ENCODE measurements around the gene IFIT3.

DNA sequence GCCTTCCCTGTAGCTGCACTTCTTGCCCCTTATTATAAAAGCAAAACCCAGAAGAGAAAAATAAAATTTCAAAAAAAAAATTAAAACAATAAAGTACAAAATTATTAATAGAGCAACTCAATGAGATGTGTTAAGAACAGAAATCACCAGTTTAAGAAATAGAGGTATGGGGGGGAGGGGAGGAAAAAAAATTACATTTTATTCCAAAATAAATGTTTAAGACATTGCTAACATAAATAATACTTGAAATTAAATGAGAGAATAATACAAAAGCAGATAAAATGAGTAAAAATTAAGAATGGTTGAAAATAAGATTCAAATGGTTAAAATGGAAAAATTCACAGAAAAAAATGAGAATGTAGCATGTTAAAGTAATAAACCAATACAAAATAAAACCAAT lies 22.9 kb upstream of the IFIT3 start:
- TF ChIP-seq SIN3A (IDR thresholded peaks at IDR 0.05; ENCODE audit: borderline replicate concordance, low read depth, low read length) (no peak), YY1 (IDR thresholded peaks at IDR 0.05; ENCODE audit: low read depth) (no peak), FOSL2 (IDR thresholded peaks at IDR 0.05; ENCODE audit: borderline replicate concordance, low read depth) (no peak), POLR2AphosphoS5 (IDR thresholded peaks at IDR 0.05; ENCODE audit: low read depth, low read length) (no peak), EP300 (IDR thresholded peaks at IDR 0.05; ENCODE audit: borderline replicate concordance in 1 of 2, low read depth in 1 of 2, low read length in 1 of 2) (no peak)
- TF ChIP-seq, protein P1, sequence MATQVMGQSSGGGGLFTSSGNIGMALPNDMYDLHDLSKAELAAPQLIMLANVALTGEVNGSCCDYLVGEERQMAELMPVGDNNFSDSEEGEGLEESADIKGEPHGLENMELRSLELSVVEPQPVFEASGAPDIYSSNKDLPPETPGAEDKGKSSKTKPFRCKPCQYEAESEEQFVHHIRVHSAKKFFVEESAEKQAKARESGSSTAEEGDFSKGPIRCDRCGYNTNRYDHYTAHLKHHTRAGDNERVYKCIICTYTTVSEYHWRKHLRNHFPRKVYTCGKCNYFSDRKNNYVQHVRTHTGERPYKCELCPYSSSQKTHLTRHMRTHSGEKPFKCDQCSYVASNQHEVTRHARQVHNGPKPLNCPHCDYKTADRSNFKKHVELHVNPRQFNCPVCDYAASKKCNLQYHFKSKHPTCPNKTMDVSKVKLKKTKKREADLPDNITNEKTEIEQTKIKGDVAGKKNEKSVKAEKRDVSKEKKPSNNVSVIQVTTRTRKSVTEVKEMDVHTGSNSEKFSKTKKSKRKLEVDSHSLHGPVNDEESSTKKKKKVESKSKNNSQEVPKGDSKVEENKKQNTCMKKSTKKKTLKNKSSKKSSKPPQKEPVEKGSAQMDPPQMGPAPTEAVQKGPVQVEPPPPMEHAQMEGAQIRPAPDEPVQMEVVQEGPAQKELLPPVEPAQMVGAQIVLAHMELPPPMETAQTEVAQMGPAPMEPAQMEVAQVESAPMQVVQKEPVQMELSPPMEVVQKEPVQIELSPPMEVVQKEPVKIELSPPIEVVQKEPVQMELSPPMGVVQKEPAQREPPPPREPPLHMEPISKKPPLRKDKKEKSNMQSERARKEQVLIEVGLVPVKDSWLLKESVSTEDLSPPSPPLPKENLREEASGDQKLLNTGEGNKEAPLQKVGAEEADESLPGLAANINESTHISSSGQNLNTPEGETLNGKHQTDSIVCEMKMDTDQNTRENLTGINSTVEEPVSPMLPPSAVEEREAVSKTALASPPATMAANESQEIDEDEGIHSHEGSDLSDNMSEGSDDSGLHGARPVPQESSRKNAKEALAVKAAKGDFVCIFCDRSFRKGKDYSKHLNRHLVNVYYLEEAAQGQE (IDR thresholded peaks at IDR 0.05; ENCODE audit: low read depth, low read length) = no peak
- TF ChIP-seq, protein P2, sequence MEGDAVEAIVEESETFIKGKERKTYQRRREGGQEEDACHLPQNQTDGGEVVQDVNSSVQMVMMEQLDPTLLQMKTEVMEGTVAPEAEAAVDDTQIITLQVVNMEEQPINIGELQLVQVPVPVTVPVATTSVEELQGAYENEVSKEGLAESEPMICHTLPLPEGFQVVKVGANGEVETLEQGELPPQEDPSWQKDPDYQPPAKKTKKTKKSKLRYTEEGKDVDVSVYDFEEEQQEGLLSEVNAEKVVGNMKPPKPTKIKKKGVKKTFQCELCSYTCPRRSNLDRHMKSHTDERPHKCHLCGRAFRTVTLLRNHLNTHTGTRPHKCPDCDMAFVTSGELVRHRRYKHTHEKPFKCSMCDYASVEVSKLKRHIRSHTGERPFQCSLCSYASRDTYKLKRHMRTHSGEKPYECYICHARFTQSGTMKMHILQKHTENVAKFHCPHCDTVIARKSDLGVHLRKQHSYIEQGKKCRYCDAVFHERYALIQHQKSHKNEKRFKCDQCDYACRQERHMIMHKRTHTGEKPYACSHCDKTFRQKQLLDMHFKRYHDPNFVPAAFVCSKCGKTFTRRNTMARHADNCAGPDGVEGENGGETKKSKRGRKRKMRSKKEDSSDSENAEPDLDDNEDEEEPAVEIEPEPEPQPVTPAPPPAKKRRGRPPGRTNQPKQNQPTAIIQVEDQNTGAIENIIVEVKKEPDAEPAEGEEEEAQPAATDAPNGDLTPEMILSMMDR (IDR thresholded peaks at IDR 0.05) = no peak

Measured in SK-N-SH (cell line).